GM18907 (cell line): ENCODE results near the gene RERGL.
"Not testable (repeated sequence)": the region's sequence is repeated elsewhere in the genome, so short reads cannot be mapped to it uniquely, and the experiment has no call there.

Source experiments
- ATAC-seq: cut with Tn5 transposase; IDR thresholded peaks from one replicate; pipeline ENCODE4 v1.9.1; 2021; ENCODE audit warnings: mild to moderate bottlenecking, moderate library complexity; ENCODE audit not compliant: unreplicated experiment

Gene RERGL, protein sequence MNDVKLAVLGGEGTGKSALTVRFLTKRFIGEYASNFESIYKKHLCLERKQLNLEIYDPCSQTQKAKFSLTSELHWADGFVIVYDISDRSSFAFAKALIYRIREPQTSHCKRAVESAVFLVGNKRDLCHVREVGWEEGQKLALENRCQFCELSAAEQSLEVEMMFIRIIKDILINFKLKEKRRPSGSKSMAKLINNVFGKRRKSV

DNA sequence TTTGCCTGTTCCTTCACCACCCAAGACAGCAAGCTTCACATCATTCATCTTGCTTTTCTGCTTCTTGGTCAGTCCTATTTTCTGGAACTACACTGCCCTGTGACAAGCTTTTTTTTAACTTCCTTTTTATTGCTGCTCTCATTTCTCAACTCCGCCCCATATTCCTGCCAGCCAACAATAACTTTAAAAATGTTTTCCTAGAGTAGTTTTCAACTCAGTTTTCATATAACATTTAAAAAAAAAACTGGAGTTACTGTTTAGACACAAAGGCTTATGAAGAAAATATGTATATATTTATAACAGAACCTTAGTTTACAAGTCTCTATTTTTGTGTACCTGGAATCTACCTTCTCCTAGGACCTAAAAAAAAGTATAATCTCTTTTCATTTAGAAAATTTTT, at the start of gene RERGL:
Gene RERGL, minus strand, starts transcription at position 101 of the 400 bp plus-strand sequence. Its CDS starts 53 bp downstream, at position 48.
- ATAC-seq: no peak

DNA sequence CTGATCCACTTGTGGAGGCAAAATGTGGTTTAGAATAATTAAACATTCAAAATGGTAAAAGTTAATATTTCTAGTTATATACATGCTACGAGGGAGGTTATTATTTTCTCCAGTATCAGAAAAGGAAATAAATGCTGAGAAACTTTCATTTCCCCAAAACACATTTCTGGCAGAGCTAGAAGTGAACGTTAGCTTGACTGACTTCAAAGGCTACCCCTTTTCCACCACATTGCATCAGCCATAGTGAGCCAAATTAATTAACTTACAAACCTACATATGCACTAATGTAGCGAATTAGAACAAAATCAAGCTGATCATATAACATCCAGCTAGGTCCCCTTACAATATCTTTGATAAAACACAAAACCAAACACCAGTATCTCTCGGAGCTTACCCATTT, 49.3 kb upstream of the RERGL start:
- ATAC-seq: no peak

GRCh38 chr12:18135509-18135908, 45.5 kb upstream of the RERGL start:
- no peak for ATAC-seq

GRCh38 chr12:18135086-18135485, 45.1 kb upstream of the RERGL start:
- no peak for ATAC-seq

DNA sequence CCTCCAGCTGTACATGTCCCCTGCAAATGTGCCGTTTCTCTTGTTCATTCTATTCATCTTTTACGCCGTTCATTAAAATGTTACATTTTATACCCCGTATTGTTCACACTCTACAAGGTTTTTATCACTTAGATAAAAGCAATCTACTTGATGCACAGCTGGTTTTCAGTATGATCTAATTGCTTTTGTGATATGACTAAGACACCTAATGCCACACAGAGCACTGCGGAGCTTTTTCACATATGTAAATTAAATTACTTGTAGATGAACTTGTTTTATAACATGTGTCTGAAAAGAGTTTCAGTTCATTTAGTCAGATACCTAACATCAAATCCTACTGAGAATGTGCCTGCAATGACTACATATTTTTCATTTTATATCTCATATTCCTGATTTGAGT, 40.9 kb upstream of the RERGL start:
- no peak for ATAC-seq

- no peak for ATAC-seq
These were observed 33.7 kb upstream of the RERGL start for GRCh38 chr12:18123707-18124106.

DNA sequence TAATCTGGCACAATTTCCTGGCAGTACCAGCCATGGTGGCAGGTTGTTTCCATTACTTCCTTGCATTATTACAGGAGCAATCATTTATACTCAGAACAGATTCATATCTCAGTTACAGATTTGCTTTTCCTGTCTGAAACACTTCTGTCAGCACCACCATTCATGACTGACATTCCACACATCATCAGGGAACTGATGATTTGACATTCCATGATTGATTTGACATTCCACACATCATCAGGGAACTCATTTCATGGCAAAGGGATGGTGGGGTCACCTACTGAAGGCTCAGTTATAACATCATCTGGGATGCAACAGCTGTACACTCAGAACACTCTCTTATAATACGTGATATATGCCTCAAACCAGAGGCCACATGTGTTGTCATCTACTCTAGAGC, 30.9 kb upstream of the RERGL start:
- no peak for ATAC-seq

- no peak for ATAC-seq
These were observed 18.6 kb upstream of the RERGL start for GRCh38 chr12:18108611-18109010.

- ATAC-seq: no peak
These were observed 13.6 kb upstream of the RERGL start for GRCh38 chr12:18103624-18104023.

GRCh38 chr12:18101043-18101442, 11.1 kb upstream of the RERGL start:
- ATAC-seq: no peak

DNA sequence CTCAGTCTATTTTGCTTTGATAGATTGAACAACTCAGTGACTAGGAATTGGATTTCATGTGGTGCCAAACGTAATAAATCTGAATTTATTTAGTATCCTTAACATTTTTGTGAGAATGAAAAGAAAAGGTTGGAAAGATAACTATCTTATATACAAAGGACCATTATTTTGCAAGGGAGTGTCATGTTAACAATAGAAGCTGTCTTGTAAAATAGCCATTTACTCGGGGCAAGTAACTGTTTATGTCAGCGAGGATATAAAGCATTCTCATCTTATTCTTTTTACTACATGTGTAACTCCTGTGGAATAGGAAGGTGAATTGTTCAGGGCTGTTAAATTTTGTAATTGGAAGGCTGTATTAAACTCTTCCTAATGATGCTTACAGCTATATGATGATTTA, 5.9 kb downstream of the RERGL start:
- no peak for ATAC-seq

DNA sequence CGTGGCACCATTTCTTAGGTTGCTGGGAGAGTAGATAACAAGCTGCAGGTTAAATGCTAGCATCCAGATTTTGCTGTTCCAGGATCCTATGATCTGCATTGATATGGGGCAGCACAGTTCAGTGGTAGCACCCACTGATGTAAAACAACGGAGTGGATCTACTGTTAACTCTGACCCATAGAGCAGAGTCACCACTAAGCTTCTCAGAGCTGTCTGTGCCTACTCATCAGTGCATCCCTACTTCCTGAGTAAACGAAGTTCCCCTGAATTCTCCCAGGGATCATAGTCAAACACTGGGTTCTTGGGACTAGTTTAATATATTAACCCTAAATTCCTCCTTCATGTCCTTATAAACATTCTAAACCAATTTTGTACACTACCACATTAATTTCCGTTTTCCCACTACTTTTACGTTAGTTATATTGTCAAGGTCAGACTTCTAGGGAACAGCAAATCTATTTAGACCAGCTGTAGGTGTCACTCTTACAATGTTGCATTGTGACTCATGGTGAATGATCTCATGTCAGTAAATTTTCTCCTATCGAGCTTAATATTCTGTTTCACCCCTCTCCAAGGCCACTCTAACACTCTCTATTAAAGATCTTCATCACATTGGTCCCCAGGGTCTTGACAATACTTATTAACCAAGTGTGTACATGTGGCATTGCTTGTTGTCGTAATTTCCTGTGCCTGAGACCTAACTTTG, 10.3 kb downstream of the RERGL start:
- no peak for ATAC-seq

- no peak for ATAC-seq
These were observed 16.0 kb downstream of the RERGL start for GRCh38 chr12:18074001-18074400.

DNA sequence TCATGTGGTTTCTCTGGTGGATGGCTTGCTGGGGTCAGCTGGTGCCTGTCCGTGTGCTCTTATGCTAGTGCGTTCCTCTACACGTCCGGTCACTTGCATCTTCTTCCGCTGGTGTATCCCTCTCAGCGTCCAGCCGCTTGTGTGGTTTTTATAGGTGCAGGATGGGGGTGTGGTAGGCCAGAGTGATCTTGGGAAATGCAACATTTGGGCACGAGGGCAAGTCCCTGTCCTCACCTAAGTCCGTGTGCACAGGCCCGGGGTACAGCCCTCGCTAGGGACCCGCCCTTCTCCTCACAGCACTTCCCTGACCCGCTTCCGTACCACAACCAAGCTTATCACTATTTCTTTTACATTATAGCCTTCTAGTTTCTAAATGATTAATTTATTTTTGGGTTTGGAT, 17.3 kb downstream of the RERGL start:
- no peak for ATAC-seq

- no peak for ATAC-seq
These were observed 18.7 kb downstream of the RERGL start for GRCh38 chr12:18071336-18071735.

GRCh38 chr12:18068355-18068754, 21.6 kb downstream of the RERGL start:
- ATAC-seq: no peak

GRCh38 chr12:18066666-18067065, 23.3 kb downstream of the RERGL start:
- no peak for ATAC-seq

DNA sequence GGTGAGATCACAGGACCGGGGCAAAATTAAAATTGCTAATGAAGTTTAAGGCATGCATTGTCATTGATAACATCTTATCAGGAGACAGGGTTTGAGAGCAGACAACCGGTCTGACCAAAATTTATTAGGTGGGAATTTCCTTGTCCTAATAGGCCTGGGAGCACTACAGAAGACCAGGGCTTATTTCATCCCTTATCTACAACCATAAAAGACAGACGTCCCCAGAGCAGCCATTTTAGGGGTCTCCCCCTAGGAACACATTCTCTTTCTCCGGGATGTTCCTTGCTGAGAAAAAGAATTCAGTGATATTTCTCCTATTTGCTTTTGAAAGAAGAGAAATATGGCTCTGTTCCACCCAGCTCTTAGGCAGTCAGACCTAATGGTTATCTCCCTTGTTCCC, 27.1 kb downstream of the RERGL start:
- ATAC-seq: not testable (repeated sequence)

DNA sequence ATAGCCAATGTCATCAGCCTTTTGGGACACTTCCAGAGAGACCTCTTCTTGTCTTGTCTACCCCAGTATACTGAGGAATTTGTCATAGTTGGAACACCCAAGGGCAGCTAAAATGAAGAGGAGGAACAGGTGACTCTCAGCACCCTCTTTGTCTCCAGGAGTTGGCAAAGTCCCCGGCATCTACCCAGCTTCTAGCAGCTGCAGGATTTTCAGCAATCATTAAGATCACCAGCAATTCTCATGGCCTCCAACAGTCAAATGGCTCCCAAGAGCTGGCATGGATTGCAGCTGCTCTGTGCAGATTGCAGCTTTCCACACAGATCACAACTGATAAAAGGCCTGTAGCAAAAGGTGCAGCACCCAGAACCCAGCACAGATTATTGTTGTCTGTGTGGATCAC, 32.9 kb downstream of the RERGL start:
- no peak for ATAC-seq

DNA sequence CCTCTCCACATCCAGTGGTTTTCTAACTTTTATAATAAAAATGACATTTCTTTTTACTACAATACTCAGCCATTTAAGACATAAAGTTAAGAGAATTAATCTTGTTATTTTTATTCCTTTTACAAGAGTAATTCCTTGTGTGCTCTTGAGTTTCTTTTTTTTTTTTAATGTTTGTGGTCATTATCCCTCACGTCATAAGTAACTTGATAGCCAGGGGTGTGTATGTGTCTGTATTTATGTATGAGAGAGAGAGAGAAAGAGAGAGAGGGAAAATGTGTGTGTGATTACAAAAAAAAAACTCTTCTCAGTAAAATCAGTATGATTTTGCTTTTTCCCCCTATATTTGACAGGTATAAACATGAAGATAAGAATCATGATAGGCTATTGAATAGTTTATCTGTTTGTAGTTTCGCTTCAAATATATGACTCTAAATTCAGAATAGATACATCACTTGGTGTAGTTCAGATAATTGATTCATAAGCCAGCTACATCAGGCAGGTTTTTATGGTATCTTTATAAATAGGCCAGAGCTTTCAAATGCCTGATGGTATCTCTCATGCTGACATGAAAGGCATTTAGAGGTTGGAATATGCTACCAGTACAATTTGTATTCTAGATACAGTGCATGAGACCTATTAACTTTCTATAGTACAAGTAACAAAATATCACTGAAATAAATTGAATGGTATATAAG, 34.9 kb downstream of the RERGL start:
- ATAC-seq: no peak

- no peak for ATAC-seq
These were observed 44.5 kb downstream of the RERGL start for GRCh38 chr12:18045446-18045992.
